WTC11 (cell line): Measurements from ENCODE around the gene NR2F2. TPM values are rescaled to one million over a fixed set of nuclear protein-coding genes. Genes with fewer than 3 reads are reported as not detected.

Experiments
- ATAC-seq: fragments of 200-7000 bp; cut with Tn5 transposase; 2 replicates; pipeline ENCODE4 v1.10.0; 2021; ENCODE audit warnings: mild to moderate bottlenecking, moderate library complexity
- CTCF ChIA-PET: fragments of 300-600 bp; sonication (Branson Sonifier 250); formaldehyde crosslinking; loops from one replicate; lab custom pipeline; 2021; ENCODE audit warnings: antibody characterized with exemption; lab: Charles Lee
- POLR2A ChIA-PET: fragments of 350-600 bp; sonication (Branson Sonifier 250); formaldehyde crosslinking; loops from one replicate; lab custom pipeline; 2021; ENCODE audit warnings: antibody characterized with exemption; lab: Charles Lee
- DNase-seq: peaks from one replicate; pipeline ENCODE4 v3.0.0; 2021; ENCODE audit warnings: low spot score
- H3K27ac Mint-ChIP-seq: 2 replicates; pipeline ENCODE4 v1.8.0; 2021; ENCODE audit warnings: mixed read lengths
- H3K27me3 Mint-ChIP-seq: 2 replicates; pipeline ENCODE4 v1.8.0; 2021; ENCODE audit warnings: low read depth, mild to moderate bottlenecking, moderate library complexity, mixed read lengths
- H3K36me3 Mint-ChIP-seq: 2 replicates; pipeline ENCODE4 v1.8.0; 2021; ENCODE audit warnings: mixed read lengths
- H3K4me1 Mint-ChIP-seq: 2 replicates; pipeline ENCODE4 v1.8.0; 2022; ENCODE audit warnings: mixed read lengths
- H3K4me3 Mint-ChIP-seq: 2 replicates; pipeline ENCODE4 v1.8.0; 2021; ENCODE audit warnings: mild to moderate bottlenecking, moderate library complexity, mixed read lengths
- H3K9me3 Mint-ChIP-seq: 2 replicates; pipeline ENCODE4 v1.8.0; 2021; ENCODE audit warnings: mixed read lengths
- ESRRA ChIP-seq: sonication (generic); formaldehyde crosslinking; IDR thresholded peaks from 2 replicates; pipeline ENCODE4 v1.8.1; 2022; ENCODE audit warnings: mild to moderate bottlenecking, missing genetic modification reagents, borderline replicate concordance
- JUN ChIP-seq: sonication (generic); formaldehyde crosslinking; IDR thresholded peaks from 2 replicates; pipeline ENCODE4 v1.8.0; 2023; ENCODE audit warnings: mild to moderate bottlenecking, missing genetic modification reagents
- MYBL2 ChIP-seq: sonication (generic); formaldehyde crosslinking; IDR thresholded peaks from 2 replicates; pipeline ENCODE4 v1.8.1; 2023; ENCODE audit warnings: mild to moderate bottlenecking, moderate library complexity, missing genetic modification reagents
- NFATC4 ChIP-seq: fragments of 250-450 bp; sonication (Bioruptor Pico); IDR thresholded peaks from 2 replicates; pipeline ENCODE4 v1.9.0; 2021; ENCODE audit warnings: mild to moderate bottlenecking
- NR3C1 ChIP-seq: sonication (generic); formaldehyde crosslinking; conservative IDR thresholded peaks from 2 replicates; pipeline ENCODE4 v1.8.1; 2023; ENCODE audit warnings: low read depth, mild to moderate bottlenecking, missing genetic modification reagents
- RELA ChIP-seq: sonication (generic); formaldehyde crosslinking; IDR thresholded peaks from 2 replicates; pipeline ENCODE4 v1.8.1; 2022; ENCODE audit warnings: missing genetic modification reagents, mild to moderate bottlenecking, borderline replicate concordance
- SMAD4 ChIP-seq: sonication (generic); formaldehyde crosslinking; IDR thresholded peaks from 2 replicates; pipeline ENCODE4 v1.8.0; 2022; ENCODE audit warnings: mild to moderate bottlenecking, missing genetic modification reagents
- SOX15 ChIP-seq: fragments of 250-450 bp; sonication (Bioruptor Pico); IDR thresholded peaks from 2 replicates; pipeline ENCODE4 v1.9.0; 2021; ENCODE audit warnings: mild to moderate bottlenecking
- TEAD4 ChIP-seq: sonication (generic); formaldehyde crosslinking; IDR thresholded peaks from 2 replicates; pipeline ENCODE4 v1.8.0; 2022; ENCODE audit warnings: mild to moderate bottlenecking, missing genetic modification reagents
- USF2 ChIP-seq: sonication (generic); formaldehyde crosslinking; IDR thresholded peaks from 2 replicates; pipeline ENCODE4 v1.8.1; 2023; ENCODE audit warnings: mild to moderate bottlenecking, missing genetic modification reagents, moderate library complexity
- ZNF232 ChIP-seq: sonication (generic); formaldehyde crosslinking; IDR thresholded peaks from 2 replicates; pipeline ENCODE4 v1.8.0; 2022; ENCODE audit warnings: mild to moderate bottlenecking, missing genetic modification reagents
- ZNF532 ChIP-seq: fragments of 250-450 bp; sonication (Bioruptor Pico); IDR thresholded peaks from 2 replicates; pipeline ENCODE4 v1.9.0; 2021; ENCODE audit warnings: mild to moderate bottlenecking, borderline replicate concordance
- ZNF671 ChIP-seq: fragments of 250-450 bp; sonication (Bioruptor Pico); IDR thresholded peaks from 2 replicates; pipeline ENCODE4 v1.8.0; 2021; ENCODE audit warnings: mild to moderate bottlenecking
- total RNA-seq: library from RNA; stranded (reverse); gene quantifications from 3 replicates; pipeline ENCODE4 v1.2.3, GENCODE V29; 2021

The NR2F2 gene
- total RNA-seq, 1 experiment from 2014 or later, result 0.57 TPM

- ATAC-seq, result peak; percentile 23
- Mint-ChIP-seq H3K27me3 (no peaks in the 10 kb centered on the region; the same call in 1 of the 2 replicates), H3K9me3 (no peaks in the 10 kb centered on the region), H3K36me3 (no peaks in the 10 kb centered on the region), H3K4me1 (peaks cover 82% of the 10 kb centered on the region), H3K27ac (no peak overlapping the region), H3K4me3 (peak overlapping the region; percentile 81)
- ChIA-PET POLR2A (no interaction called here), CTCF (interaction anchor here (0.8 to 2.5 kb wide), 4 partner anchors 11 to 584 kb away, joined by 3 to 14 read pairs (median 4); no protein-coding TSS in a partner anchor)
- TF ChIP-seq NR3C1 (CRISPR knock-in tag), result no peak
- no peak for TF ChIP-seq USF2 (CRISPR knock-in tag)
- no peak for TF ChIP-seq SOX15 (CRISPR knock-in tag)
- TF ChIP-seq TEAD4 (CRISPR knock-in tag), result no peak
- no peak for TF ChIP-seq ZNF532
- no peak for TF ChIP-seq ESRRA (CRISPR knock-in tag)
- TF ChIP-seq SMAD4 (CRISPR knock-in tag), result no peak
- no peak for TF ChIP-seq JUN (CRISPR knock-in tag)
- TF ChIP-seq ZNF232 (CRISPR knock-in tag), result no peak
- peak; percentile 49 for DNase-seq
Measured at GRCh38 chr15:96345560-96346399, 15.3 kb downstream of the NR2F2 start.

GRCh38 chr15:96346409-96346970 is 16.0 kb downstream of the NR2F2 start:
- TF ChIP-seq TEAD4 (CRISPR knock-in tag), result no peak
- TF ChIP-seq JUN (CRISPR knock-in tag), result no peak
- no peak for TF ChIP-seq RELA
- TF ChIP-seq, all 79 proteins: peak for 0
- ChIA-PET CTCF (interaction anchor here (0.8 to 2.5 kb wide), 4 partner anchors 11 to 585 kb away, joined by 3 to 14 read pairs (median 4); no protein-coding TSS in a partner anchor), POLR2A (no interaction called here)
- peaks cover 84% of the 10 kb centered on the region for H3K4me1 Mint-ChIP-seq
- peak overlapping the region; percentile 81 for H3K4me3 Mint-ChIP-seq
- no peak for DNase-seq
- no peak overlapping the region for H3K27ac Mint-ChIP-seq
- H3K36me3 Mint-ChIP-seq, result no peaks in the 10 kb centered on the region
- no peaks in the 10 kb centered on the region for H3K9me3 Mint-ChIP-seq
- ATAC-seq, result no peak
- no peaks in the 10 kb centered on the region; the same call in 1 of the 2 replicates for H3K27me3 Mint-ChIP-seq

- ATAC-seq, result peak; percentile 8; the same call in 1 of the 2 replicates
- peaks cover 84% of the 10 kb centered on the region for H3K4me1 Mint-ChIP-seq
Measured at GRCh38 chr15:96347181-96348111, 16.9 kb downstream of the NR2F2 start.

More at GRCh38 chr15:96347181-96348111, 16.9 kb downstream of the NR2F2 start:
- DNase-seq, result peak; percentile 45
- Mint-ChIP-seq H3K27me3 (no peaks in the 10 kb centered on the region; the same call in 1 of the 2 replicates), H3K27ac (no peak overlapping the region), H3K9me3 (no peaks in the 10 kb centered on the region)
- CTCF ChIA-PET, result interaction anchor here (0.6 to 2.5 kb wide), 3 partner anchors 9 to 20 kb away, joined by 5 to 14 read pairs (median 6); no protein-coding TSS in a partner anchor
- POLR2A ChIA-PET, result no interaction called here
- TF ChIP-seq MYBL2 (CRISPR knock-in tag), result no peak
- no peak for TF ChIP-seq NFATC4
- TF ChIP-seq ZNF671 (CRISPR knock-in tag), result no peak
- TF ChIP-seq SMAD4 (CRISPR knock-in tag), result no peak
- TF ChIP-seq, all 79 proteins: peak for 0
- Mint-ChIP-seq H3K4me3 (peak overlapping the region; percentile 48), H3K36me3 (no peaks in the 10 kb centered on the region)
